Stimulated activated CD4-positive, alpha-beta T cell treated with anti-CD3 and anti-CD28 coated beads, Interleukin-2, amount 100 ng/mL, for 48 hours (primary cell): ENCODE measurements around the gene PRDM2.
"Not testable (repeated sequence)": the region's sequence is repeated elsewhere in the genome, so short reads cannot be mapped to it uniquely, and the experiment has no call there.

ENCODE experiments used
- DNase-seq, 2 donors: peaks; one replicate each; pipeline ENCODE4 v3.0.0-alpha.2; 2020

PRDM2 gene, protein sequence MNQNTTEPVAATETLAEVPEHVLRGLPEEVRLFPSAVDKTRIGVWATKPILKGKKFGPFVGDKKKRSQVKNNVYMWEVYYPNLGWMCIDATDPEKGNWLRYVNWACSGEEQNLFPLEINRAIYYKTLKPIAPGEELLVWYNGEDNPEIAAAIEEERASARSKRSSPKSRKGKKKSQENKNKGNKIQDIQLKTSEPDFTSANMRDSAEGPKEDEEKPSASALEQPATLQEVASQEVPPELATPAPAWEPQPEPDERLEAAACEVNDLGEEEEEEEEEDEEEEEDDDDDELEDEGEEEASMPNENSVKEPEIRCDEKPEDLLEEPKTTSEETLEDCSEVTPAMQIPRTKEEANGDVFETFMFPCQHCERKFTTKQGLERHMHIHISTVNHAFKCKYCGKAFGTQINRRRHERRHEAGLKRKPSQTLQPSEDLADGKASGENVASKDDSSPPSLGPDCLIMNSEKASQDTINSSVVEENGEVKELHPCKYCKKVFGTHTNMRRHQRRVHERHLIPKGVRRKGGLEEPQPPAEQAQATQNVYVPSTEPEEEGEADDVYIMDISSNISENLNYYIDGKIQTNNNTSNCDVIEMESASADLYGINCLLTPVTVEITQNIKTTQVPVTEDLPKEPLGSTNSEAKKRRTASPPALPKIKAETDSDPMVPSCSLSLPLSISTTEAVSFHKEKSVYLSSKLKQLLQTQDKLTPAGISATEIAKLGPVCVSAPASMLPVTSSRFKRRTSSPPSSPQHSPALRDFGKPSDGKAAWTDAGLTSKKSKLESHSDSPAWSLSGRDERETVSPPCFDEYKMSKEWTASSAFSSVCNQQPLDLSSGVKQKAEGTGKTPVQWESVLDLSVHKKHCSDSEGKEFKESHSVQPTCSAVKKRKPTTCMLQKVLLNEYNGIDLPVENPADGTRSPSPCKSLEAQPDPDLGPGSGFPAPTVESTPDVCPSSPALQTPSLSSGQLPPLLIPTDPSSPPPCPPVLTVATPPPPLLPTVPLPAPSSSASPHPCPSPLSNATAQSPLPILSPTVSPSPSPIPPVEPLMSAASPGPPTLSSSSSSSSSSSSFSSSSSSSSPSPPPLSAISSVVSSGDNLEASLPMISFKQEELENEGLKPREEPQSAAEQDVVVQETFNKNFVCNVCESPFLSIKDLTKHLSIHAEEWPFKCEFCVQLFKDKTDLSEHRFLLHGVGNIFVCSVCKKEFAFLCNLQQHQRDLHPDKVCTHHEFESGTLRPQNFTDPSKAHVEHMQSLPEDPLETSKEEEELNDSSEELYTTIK (N-terminal part only)

DNA sequence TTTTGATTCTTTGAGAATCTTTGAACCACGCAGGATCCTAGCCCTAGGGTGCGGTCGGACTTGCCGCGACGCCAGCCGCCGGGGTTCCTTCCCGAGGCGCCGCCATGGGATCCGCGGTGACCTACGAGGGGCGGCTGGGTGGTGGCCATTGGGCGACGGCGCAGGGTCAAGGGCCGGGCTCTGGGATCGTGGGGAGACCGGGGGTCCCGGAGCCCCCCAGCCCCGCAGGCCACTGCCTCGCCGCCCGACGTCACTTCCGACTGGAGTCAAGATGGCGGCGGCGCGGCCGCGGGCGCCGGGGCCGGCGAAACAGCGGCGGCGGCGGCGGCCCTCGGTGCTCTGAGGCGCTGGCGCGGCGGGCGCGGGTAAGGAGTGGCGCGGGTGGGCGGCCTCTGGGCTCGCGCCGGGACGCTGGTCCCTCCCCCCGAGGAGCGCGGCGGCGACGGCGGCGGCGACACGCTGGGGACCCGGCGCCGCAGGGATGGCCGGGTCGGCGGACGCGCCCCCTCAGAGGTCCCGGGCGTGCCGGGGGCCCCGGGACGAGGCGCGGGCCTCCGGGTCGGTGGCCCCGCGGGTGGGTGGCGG lies at the start of gene PRDM2:
Gene PRDM2 (plus strand): TSS at position 253 of the 585 bp plus-strand sequence. CDS start 15,418 bp downstream, outside the sequence.
- DNase-seq: peak; percentile 49 to 54

DNA sequence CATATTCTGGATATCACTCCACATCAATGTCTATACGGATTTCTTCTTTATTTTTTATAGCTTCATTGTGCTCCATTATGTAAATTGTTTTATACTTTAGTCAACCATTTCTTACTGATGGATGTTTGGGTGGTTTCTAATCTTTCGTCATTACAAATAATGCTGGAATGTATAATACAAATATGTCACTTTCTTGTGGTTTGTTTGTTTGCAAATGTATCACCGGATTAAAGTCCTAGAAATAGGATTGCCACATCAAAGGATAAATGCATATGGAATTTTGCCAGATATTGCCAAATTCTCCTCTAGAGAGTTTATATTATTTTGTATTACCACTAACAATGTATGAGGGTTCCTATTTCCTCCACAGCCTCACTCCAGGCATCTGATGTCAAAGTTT lies 48.7 kb upstream of the PRDM2 start:
- DNase-seq: no peak

DNA sequence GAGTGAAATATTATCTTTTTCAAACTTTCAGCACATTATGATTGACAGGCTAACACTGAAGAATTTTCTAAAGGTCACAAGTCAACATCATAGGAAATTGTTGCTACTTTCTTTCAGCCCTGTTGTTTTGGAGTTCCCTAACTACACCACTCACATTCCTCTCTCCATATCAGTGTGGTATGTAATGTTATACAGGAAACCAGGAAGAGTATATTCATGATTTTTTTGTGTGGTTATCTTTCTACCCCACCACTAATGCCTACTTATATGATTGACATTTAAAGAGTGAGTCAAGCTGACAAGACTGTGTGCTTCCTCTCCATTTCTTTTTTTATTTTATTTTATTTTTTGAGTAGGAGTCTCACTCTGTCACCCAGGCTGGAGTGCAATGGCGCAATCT lies 47.8 kb upstream of the PRDM2 start:
- no peak for DNase-seq

DNA sequence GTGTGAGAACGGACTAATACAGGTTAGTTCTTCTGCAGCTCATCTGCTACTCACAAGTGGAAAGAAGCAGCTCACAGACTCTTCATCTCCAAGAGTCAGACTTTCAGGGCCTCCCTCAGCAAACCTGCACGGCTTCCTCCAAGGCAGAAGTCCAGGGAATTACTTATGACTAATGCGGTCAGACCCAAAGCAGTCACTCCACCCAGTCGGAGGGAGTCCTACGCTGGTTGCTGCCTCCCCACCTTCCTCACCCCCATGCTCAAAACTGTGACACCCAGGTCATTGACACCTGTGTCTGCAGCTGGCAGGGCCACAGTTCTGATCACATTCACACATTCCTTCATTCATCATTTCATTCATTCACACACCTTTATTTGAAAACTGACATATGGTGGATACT lies 38.4 kb upstream of the PRDM2 start:
- DNase-seq: no peak

DNA sequence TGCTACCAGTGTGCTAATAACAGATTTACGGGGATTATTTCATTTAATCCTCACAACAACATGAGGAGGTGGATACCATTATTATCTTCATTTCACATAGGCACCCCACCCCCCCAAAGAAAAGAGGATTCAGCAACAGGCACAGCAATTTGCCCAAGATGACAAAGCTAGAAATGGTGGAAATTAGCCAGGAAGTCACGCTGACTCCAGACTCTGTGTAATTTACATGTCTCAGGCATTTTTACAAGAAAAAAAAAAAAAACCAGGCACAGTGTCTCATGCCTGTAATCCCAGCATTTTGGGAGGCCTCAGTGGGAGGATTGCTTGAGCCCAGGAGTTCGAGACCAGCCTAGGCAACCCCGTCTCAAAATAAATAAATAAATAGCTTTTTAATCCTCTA lies 37.5 kb upstream of the PRDM2 start:
- DNase-seq: no peak

DNA sequence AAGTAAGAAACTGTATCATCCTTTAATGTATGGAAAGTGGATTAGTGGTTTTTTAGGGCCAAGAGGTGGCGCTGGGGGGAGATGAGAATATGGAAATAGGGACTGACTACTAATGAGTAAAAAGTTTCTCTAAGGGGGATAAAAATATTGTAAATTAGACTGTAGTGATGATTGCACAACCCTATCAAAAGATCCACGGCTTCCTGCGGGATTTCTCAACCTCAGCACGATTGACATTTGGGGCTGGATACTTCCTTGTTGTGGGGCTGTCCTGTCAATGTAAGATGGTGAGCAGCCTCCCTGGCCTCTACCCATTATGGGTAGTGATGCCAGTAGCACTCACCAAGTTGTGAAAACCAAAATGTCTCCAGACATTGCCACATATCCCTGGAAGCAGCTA lies 36.0 kb upstream of the PRDM2 start:
- no peak for DNase-seq

DNA sequence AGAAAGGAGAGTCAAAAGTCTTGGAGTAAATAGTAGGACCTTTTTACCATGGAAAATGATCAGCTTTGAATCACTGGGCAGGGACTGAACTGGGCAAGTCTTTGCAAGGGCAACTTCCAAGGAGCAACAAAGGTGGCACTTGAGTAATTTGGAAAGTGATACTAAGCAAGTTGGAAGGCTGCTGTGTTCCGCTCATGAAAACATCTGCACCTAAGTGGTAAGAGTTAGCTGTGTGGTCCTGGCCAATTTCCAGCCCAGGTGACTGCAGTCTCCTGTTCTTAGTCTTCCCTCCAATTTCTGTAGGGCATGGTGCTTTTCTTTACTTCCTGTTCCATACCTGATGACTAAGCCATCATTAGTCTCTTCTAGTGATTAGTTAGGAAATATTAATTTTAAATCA lies 35.5 kb upstream of the PRDM2 start:
- DNase-seq: no peak

DNA sequence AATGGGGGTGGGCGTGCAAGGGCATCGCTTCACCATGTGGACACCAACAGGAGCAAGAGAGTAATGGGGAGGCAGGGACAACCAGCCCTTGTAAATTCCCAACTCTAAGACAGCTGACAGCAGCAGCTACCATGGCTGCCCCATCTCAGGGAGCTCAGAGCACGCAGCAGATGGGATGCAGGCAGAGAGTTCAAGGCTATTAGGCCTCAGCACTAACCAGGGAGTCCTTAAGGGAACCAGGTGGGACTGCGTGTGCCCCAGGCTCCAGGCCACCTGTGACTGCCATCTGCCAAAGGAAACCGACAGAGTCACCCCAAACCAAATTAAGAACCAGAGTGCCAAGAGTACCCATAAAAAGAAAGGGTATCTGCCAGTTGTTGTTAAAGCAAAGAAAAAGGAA lies 33.7 kb upstream of the PRDM2 start:
- no peak for DNase-seq

DNA sequence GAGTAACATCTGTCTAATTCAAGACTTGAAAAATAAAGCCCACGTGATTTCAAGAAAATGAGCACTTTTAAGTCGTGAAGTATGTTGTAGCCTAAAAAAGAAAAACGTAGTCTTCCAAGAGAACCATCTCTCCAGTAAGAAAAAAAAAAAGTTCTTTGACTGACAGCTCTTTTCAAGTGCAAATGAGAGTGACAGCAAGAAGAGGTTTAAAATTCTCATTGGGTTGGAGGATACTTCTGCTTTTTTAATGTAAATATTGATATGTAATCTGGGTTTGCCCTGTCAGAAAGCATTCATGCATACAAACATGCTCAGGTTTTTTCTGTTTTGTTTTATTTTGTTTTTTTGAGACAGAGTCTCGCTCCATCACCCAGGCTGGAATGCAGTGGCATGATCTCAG lies 32.3 kb upstream of the PRDM2 start:
- DNase-seq: no peak

DNA sequence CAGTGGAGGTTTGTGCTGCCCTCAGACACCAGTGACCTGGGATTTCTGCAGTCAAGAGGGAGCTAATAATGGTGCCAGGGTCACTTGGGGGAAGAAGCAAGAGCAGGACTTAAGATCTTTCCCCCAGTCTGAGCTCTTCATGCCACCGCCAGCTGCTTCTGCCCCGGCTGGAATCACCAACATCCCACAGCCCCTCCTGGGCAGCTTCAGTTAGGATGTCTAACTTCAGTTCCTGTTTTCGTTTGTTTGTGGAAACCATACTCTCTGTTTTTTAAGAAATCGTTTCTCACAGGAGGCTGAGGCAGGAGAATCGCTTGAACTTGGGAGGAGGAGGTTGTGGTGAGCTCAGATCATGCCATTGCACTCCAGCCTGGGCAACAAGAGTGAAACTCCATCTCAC lies 25.6 kb upstream of the PRDM2 start:
- no peak for DNase-seq

DNA sequence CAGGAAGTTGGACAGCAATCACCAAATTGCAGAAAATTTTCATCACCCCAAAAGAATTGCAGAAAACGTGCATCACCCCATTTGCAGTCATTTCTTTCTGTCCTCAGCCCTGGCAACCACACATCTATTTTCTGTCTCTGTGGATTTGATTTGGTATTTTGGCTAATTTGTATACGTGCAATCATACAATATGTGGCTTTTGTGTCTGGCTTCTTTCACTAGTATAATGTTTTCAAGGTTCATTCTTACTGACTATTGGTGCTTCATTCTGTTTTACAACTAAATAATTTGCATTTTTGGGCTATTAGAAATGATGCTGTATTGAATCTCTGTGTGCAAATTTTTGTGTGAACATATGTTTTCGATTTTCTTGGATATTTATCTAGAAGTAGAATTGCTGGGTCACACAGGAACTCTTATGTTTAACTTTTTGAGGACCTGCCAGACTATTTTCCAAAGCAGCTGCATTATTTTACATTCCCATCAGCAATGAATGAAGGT lies 24.8 kb upstream of the PRDM2 start:
- DNase-seq: no peak

DNA sequence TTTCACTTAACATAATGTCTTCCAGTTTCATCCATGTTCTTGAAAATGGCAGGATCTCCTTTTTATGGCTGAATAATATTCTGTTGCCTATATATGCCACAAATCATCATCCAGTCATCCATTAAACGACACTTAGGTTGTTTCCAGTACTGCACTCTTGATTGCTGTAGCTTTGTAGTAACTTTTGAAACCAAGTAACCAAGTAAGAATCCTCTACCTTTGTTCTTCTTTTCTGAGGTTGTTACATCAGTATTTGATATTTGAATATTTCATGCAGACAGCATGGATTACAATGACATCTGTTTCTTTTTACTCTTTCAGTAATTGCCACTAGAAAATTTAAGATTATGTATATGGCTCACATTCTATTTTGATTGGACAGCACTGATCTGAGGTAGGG lies 22.1 kb upstream of the PRDM2 start:
- DNase-seq: no peak

DNA sequence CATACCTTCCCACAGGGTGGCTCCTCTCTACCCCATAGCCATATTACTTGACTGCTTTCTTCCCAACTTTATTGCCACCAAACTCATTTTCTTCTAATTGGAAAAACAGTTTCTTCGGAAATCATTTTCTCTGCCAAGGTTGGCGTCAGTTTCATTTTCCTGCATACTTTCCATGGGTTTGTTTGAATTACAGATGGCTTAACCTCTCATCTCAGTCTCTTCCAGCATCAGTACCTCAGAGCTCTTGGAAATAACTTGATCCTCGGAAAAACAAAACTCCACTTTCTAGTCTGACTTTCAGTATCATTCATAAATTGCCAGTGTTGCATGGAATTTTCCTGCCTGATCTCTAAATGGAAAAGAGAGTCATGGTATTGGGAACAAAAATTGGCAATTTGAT lies 20.3 kb upstream of the PRDM2 start:
- no peak for DNase-seq

DNA sequence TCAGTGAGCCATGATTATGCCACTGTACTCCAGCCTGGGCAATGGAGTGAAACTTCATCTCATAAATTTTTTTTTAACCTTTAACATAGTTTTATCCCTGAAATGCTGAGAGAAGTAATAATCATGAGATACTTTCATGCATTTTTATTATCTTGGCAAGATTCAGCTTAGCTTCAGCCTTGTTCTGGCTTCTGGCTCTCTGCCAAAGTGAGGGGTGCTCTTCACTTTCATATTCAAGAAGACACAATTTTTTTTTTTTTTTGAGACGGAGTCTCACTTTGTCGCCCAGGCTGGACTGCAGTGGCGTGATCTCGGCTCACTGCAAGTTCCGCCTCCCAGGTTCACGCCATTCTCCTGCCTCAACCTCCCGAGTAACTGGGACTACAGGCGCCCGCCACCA lies 19.4 kb upstream of the PRDM2 start:
- not testable (repeated sequence) for DNase-seq

DNA sequence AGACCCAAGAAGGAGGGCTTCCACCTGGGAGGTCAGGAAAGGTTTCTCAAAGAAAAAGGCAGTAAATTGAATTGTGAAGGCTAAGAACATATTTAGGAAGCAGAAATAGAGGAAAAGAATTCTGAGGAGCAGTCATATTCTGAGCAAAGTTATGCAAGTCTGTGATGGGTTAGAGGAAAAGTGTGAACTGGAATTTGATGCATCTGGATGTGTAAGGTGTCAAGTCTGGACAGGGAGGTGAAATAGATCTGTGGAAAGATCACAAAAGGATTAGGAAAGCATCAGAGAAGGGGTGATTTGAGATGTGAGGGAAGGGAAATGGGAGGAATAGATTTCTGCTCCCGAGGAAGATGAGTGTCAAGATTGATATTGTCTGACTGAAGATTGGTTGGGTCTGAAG lies 18.1 kb upstream of the PRDM2 start:
- no peak for DNase-seq

DNA sequence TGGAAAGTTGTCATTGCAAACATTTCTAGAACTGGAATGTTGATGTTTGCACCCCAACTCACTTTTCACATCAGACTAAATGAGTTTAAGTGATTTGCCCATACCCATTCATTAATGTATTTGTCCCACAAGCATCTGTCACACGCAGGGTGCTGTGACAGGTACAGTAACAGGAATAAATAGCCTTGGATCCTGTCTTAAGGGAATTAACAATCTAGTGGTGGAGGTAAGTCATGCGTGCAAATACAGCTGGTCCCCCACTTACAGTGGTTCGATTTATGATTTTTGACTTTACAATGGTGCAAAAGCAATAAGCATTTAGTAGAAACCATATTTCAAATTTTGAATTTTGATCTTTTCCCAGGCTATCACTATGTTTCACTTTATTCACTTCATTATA lies 17.5 kb upstream of the PRDM2 start:
- DNase-seq: no peak

DNA sequence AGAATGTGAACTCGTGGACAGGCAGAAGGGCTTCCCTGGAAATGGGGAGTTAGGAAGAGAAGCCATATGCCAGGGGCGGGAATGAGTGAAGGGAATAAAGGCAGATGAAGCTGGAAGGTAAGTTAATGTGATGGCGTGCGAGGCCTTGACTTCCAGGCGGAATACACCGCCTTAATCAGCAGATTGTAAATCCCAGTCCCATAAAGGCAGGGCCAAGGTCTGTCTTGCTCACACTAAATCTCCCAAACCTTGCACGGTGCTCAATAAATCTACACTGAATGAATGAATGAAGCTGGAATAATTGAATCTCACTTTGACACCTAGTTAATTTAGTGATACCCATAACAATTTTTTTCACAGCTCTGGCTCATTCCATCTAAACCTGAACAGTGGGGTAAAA lies 16.8 kb upstream of the PRDM2 start:
- no peak for DNase-seq

DNA sequence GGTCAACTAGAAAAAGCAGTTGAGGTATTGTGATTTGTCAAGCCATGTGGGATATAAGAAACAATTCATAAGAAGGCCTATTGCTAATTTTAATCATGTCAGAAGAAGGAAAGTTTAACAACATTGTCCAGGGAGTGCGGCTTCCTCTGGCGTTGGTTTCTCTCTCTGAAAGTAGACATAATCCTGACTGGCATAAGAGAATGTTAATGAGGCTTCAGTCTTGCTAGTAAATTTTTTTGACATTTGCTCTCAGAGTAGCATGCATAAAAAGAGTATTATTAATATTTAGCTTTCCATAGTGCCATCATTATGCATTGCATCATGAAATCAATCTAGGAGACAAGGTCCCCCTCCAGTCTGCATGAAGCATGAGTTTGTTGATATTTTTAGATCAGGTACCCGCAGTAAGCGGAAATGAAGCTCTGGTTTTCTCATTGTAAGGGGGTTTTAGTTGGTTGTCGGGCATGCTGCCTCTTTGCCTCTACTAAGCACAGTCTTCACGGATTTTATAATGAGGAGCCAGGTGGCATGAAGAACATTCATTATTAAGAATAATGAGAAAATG lies 12.8 kb upstream of the PRDM2 start:
- no peak for DNase-seq

DNA sequence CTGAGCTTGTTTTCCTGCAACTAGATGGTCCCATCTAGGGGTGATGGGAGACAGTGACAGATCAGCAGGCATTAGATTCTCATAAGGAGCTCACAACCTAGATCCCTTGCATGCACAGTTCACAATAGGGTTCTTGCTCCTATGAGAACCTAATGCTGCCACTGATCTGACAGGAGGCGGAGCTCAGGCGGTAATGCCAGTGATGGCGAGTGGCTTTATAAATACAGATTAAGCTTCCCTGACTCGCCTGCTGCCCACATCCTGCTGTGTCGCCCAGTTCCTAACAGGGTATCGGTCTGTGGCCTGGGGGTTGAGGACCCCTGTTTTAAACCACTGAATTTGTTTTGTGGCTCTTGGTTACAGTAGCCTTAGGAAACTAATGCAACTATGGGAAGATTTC lies 6.9 kb upstream of the PRDM2 start:
- not testable (repeated sequence) for DNase-seq

DNA sequence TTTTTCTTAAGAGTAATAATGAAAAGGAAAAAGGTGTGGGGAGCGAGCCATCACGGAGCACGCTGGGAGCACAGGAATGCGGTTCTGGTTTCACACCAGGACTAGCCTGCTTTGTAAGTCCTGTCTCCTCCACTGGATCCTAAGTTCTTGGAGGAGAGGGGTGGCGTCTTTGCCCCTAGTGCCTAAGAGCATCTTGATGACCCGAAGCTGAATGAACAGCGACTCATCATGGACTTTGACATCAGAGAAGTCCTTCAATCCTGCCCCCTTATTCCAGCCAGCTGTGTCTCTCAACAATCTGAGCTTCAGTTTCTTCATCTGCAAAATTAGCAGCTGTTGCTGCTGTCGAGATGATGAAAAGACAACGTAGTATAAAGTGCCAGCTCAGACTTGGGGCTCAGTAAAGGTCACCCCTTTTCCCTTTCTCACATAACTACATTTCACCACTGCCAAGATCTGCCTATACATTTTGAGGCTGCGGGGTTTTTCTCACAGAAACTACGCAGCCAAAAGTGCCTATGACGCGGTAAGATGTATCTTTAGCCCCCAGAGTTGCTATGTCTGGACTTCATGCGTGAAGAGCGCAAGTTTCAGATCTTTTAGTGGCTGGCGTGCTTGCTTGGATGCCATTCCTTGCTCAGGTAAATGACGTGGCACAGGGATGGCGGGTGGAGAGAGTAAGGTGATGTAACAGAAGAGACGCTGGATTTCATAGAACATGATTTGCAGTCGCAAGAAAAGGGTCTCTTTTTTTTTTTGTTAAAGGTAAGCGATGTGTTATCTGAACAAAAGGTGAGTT lies 4.9 kb upstream of the PRDM2 start:
- no peak for DNase-seq

DNA sequence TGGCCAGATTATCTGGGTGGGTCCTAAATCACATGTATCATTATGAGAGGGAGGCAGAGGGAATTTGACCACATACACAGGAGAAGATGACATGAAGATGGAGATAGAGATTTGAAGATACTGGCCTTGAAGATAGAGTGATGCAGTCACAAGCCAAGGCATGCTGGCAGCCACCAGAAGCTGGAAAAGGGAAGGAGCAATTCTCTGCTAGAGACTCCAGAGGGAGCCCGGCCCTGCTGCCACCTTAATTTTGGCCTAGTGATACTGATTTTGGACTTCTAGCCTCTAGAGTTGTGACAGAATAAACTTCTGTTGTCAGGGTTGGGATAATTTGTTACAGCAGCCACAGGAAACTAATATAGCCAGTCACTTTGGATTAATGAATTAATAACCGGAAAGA lies 2.2 kb upstream of the PRDM2 start:
- no peak for DNase-seq

DNA sequence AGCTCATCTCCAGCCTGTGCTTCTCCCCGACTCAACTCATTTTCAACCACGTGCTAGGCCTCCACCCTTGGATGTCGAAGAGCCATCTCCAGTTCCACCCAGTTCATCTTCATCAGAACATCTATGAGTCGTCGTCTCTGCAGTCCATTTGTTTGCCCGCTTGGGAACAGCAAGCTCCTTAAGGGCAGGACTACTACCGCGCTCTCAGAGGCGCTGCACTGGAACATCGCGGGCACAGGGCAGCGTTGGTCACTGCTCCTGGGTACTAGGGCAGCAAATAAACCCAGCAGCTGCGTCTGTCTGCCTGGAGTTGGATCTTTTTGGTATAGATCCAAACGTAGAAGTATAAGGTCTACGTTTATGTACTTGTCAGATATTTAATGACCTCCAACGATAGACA lies 478 bp upstream of the PRDM2 start:
- DNase-seq: peak; percentile 2 to 3
